GM21619 (cell line): ENCODE results near the gene CFAP141.
"Not testable (repeated sequence)": the region's sequence is repeated elsewhere in the genome, so short reads cannot be mapped to it uniquely, and the experiment has no call there.

Source experiments
- ATAC-seq: cut with Tn5 transposase; IDR thresholded peaks from one replicate; pipeline ENCODE4 v1.9.1; 2021; ENCODE audit not compliant: unreplicated experiment

CFAP141 gene

DNA sequence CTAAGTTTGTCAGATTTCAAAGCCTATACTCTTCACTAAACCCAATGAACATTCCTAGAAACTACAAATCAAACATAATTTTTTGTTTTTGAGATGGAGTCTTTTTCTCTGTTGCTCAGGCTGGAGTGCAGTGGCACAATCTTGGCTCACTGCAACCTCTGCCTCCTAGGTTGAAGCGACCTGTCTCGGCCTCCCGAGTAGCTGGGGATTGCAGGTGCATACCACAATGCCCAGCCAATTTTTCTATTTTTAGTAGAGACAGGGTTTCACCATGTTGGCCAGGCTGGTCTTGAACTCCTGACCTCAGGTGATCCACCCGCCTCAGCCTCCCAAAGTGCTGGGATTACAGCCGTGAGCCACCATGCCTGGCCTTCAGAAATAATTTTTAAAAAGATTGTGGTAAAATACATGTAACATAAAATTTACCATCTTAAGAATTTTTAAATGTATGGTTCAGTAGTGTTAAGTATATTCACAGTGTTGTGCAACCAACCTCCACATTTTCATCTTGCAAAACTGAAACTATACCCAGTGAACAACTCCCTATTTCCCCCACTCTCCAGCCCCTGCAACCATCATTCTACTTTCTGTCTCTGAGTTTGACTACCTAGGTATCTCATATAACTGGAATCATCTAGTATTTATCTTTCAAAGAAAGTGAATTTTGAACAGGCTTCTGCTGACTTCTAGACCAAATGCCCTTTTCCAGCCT, 2.7 kb upstream of the CFAP141 start:
- no peak for ATAC-seq

- ATAC-seq = no peak
These were observed 1.1 kb upstream of the CFAP141 start for GRCh38 chr1:154207262-154207661.

- not testable (repeated sequence) for ATAC-seq
These were observed 355 bp downstream of the CFAP141 start for GRCh38 chr1:154205778-154206177.

- ATAC-seq = no peak
These were observed 6.6 kb downstream of the CFAP141 start for GRCh38 chr1:154199563-154199879.

DNA sequence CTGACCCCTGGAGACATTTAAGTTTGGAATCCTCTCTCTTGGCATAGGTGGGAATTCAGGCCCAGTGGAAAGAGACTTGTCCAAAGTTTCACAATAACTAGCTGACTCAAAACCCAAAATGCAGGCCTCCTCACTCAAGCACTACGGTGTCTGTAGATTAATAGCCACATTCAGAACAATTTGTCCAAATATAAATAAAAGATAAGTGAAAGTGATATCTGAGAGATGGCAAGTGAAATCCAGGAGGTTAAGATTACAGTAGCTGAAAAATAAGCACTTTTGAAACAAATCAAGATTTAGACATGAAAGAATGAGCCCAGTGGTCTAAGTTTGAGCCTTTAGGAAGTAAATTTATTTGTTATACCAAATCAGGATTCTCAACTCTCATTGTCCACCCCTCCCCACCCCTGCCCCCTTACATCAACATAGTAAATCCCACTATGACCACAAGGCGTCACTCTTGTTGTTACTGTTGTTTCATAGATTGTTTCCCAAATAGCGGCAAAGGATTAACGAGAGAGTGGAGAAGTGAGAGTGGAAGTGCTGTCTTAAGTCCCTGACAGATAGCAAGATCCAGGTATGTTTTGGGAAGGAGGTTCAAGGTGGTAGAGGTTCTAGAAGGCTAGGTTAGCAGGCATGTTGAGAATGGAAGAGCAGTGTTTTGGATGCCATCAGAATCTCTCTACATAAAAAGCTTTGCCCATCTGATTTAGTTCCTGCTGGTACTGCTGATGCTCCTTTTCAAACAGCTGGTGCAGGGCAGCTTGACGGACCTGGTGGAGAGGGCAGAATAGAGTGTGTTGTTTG, 7.2 kb downstream of the CFAP141 start:
- no peak for ATAC-seq

DNA sequence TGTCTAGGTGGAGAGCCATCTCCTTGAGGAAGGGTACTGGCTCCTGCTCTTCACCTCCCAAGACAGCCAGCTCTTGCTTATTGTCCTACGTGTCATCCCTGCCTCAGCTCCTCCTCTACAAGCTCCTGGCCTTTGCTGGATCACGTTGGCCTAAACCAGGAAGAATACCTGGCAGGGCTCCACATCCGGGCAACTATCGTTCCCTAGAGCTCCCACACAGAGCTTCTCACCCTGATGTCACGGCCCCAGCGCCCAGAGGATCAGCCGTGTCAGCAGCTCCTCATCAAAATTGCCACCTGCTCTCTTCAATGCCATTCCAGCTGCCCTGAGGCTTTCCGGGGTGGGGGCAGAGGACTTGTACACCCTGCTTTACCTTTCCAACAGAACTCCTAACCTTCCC, 12.3 kb downstream of the CFAP141 start:
- ATAC-seq = no peak

DNA sequence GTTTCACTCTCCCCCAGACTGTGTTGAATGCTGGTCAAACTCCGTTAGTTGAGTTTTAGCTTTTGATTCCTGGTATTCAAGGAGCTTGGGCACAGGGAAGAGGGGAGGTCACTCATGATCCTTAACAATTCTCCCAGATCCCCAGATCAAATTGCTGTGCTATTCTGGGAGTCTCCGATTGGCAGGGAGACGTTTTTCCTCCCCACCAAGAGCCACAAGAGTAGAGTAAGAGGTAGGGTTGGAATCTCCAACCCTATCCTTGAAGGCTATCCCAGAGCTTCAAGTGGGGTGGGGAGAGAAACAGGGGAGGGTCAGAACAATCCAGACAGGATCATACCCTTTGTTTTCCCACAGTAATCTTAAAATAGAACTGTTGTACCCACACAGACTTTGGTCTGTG, 13.7 kb downstream of the CFAP141 start:
- no peak for ATAC-seq

- ATAC-seq = no peak
These were observed 14.1 kb downstream of the CFAP141 start, which contains the start of gene TPM3 for GRCh38 chr1:154191990-154192461. Gene TPM3, minus strand, starts transcription at chr1:154192100. Its CDS starts 82 bp downstream, at chr1:154192018.

DNA sequence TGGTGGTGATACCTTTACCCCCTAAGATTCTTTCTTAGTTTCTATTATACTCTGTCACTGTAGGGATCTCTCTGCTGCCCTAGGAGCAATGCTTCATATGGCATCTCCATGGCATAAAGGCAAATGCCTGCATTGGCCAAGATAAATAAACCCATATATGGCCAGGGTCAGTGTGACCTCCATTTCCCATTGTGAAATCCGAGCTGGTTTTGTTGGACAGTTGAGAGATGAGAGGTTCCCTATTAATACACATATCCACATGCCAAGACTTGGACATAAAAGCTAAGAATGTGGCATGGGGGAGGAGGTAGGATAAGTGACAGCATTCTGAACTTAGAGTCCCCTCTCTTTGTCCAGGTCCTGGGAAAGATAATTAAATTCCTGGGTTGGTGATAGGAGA, 15.6 kb downstream of the CFAP141 start:
- ATAC-seq = no peak

GRCh38 chr1:154186852-154187501, 19.2 kb downstream of the CFAP141 start:
- no peak for ATAC-seq

- no peak for ATAC-seq
These were observed 20.0 kb downstream of the CFAP141 start for GRCh38 chr1:154186177-154186576.

GRCh38 chr1:154183046-154183915, 22.9 kb downstream of the CFAP141 start:
- peak; percentile 66 for ATAC-seq

- ATAC-seq = peak; percentile 45
These were observed 23.6 kb downstream of the CFAP141 start for GRCh38 chr1:154182344-154183045.

- no peak for ATAC-seq
These were observed 24.2 kb downstream of the CFAP141 start for GRCh38 chr1:154181944-154182343.

- no peak for ATAC-seq
These were observed 26.0 kb downstream of the CFAP141 start for GRCh38 chr1:154179946-154180687.

- ATAC-seq = no peak
These were observed 27.0 kb downstream of the CFAP141 start for GRCh38 chr1:154178911-154179811.

- no peak for ATAC-seq
These were observed 28.1 kb downstream of the CFAP141 start for GRCh38 chr1:154178013-154178412.

DNA sequence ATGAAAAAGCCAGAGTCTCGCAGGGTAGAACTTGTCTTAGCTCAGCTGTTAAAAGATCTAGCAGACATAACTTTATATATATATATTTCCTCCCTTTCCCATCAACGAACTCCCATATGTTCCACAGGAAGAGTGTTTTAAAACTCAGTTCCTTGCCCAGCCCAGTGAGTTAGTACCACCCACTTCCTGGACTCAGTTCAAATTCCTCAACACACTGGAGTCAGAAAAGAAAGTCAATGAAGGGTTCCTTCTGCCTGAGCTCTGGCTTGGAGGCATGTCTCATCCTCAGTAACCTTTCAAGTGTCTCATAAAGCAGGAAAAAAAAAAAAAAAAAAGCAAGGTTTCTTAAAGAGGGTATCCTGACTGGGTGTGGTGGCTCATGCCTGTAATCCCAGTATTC, 29.8 kb downstream of the CFAP141 start:
- ATAC-seq = no peak

DNA sequence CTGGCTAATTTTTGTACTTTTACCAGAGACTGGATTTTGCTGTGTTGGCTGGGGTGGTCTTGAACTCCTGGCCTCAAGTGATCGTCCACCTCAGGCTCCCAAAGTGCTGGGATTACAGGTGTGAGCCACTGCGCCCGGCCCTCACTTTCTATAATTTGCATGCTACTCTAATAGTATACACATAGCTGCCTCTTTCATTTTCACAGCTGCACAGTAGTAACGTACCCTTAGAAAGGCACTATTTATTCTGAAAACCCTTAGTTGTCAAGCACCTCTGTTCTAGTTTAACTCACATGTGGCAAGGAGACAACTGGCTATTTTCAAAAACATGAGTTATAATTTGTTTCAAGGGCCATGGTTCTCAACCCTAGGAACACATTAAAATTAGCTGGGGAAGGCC, 31.5 kb downstream of the CFAP141 start:
- ATAC-seq = no peak
